Keratinocyte (primary cell): Measurements from ENCODE around the gene FOLR1. TPM values are rescaled to one million over a fixed set of nuclear protein-coding genes. Genes with fewer than 3 reads are reported as not detected.

Experiments used
- DNase-seq: peaks from one replicate; pipeline ENCODE4 v3.0.0-alpha.2; 2011; ENCODE audit warnings: low read depth, missing footprints, low spot score
- FAIRE-seq: peaks from 2 replicates; lab custom pipeline; 2011; peaks lifted over from hg19 to GRCh38; lab: Jason Lieb, UNC
- H2AFZ ChIP-seq: 2 replicates; pipeline ENCODE4 v1.6.0; 2012; ENCODE audit warnings: low read length, control low read depth, inconsistent platforms; ENCODE audit not compliant: control insufficient read depth
- H3K27ac ChIP-seq: 2 replicates; pipeline ENCODE4 v1.5.1; 2011; ENCODE audit warnings: low read length; ENCODE audit not compliant: control insufficient read depth, insufficient read depth
- H3K27me3 ChIP-seq: 3 replicates; pipeline ENCODE4 v1.6.0; 2011; ENCODE audit warnings: low read length; ENCODE audit not compliant: control insufficient read depth, insufficient read depth; ENCODE audit errors: extremely low read depth
- H3K36me3 ChIP-seq, 2 experiments: 2 replicates in 1 of 2; 3 replicates in 1 of 2; pipeline ENCODE4 v1.5.1; 2011; ENCODE audit warnings: low read length in 2 of 2, mild to moderate bottlenecking in 1 of 2; ENCODE audit not compliant: control insufficient read depth in 2 of 2, insufficient read depth in 2 of 2; ENCODE audit errors: extremely low read depth in 1 of 2
- H3K4me1 ChIP-seq: 3 replicates; pipeline ENCODE4 v1.5.1; 2011; ENCODE audit warnings: low read length; ENCODE audit not compliant: control insufficient read depth, insufficient read depth; ENCODE audit errors: extremely low read depth
- H3K4me2 ChIP-seq: 3 replicates; pipeline ENCODE4 v1.6.0; 2011; ENCODE audit warnings: low read depth, low read length; ENCODE audit not compliant: control insufficient read depth, insufficient read depth; ENCODE audit errors: extremely low read depth
- H3K4me3 ChIP-seq, 3 experiments: fragments of 200-600 bp in 1 of 3; sonication (generic) in 1 of 3; 2 replicates in 2 of 3; 3 replicates in 1 of 3; pipeline ENCODE4 v1.5.1; 2011 to 2016; ENCODE audit warnings: low read length in 3 of 3, mild to moderate bottlenecking in 3 of 3, control low read depth in 2 of 3, inconsistent platforms in 1 of 3, low read depth in 1 of 3, mixed read lengths in 1 of 3, mixed run types in 1 of 3, moderate library complexity in 1 of 3; ENCODE audit not compliant: control insufficient read depth in 2 of 3, insufficient read depth in 2 of 3; ENCODE audit errors: extremely low read depth in 1 of 3
- H3K79me2 ChIP-seq: 2 replicates; pipeline ENCODE4 v1.6.0; 2012; ENCODE audit warnings: low read length; ENCODE audit not compliant: control insufficient read depth, insufficient read depth
- H3K9ac ChIP-seq: 3 replicates; pipeline ENCODE4 v1.6.0; 2011; ENCODE audit warnings: low read length; ENCODE audit not compliant: control insufficient read depth, insufficient read depth; ENCODE audit errors: extremely low read depth
- H3K9me1 ChIP-seq: 3 replicates; pipeline ENCODE4 v1.6.0; 2011; ENCODE audit warnings: low read length; ENCODE audit not compliant: control insufficient read depth, insufficient read depth; ENCODE audit errors: extremely low read depth
- H3K9me3 ChIP-seq: 2 replicates; pipeline ENCODE4 v1.5.1; 2012; ENCODE audit warnings: low read depth, low read length; ENCODE audit not compliant: control insufficient read depth
- H4K20me1 ChIP-seq: 3 replicates; pipeline ENCODE4 v1.6.0; 2011; ENCODE audit warnings: low read length; ENCODE audit not compliant: control insufficient read depth, insufficient read depth; ENCODE audit errors: extremely low read depth
- CTCF ChIP-seq, 3 experiments: IDR thresholded peaks in 1 of 3; conservative IDR thresholded peaks in 1 of 3; optimal IDR thresholded peaks in 1 of 3; 2 replicates in 2 of 3; 3 replicates in 1 of 3; pipeline versions ENCODE3 to v1.5.1; 2011; ENCODE audit warnings: low read length in 3 of 3, mild to moderate bottlenecking in 3 of 3, moderate library complexity in 2 of 3, control low read depth in 1 of 3, inconsistent platforms in 1 of 3; ENCODE audit not compliant: insufficient read depth in 2 of 3; ENCODE audit errors: extremely low read depth in 1 of 3
- EZH2 ChIP-seq: IDR thresholded peaks from one replicate; pipeline ENCODE4 v1.6.1; 2012; ENCODE audit warnings: inconsistent platforms, mild to moderate bottlenecking, low read length, moderate library complexity
- dilution Hi-C: fragments of 300-500 bp; cut with MboI; formaldehyde crosslinking; loops from one replicate; pipeline ENCODE4 v1.7.0; 2020; ENCODE audit warnings: low sequenced_read_pairs; ENCODE audit not compliant: extremely low pct_ligation_motif_present
- polyA plus RNA-seq, 5 experiments: library from polyadenylated mRNA; depleted of rRNA in 3 of 5; stranded (reverse) in 3 of 5; stranded (forward) in 1 of 5; unstranded in 1 of 5; fragments of >200 nt; gene quantifications; 1 replicate in 1 of 5; 2 replicates in 3 of 5; 3 replicates in 1 of 5; pipeline versions ENCODE4 v1.2.1 to v1.2.3, GENCODE V29; 2011 to 2012; ENCODE audit warnings: missing spikeins in 2 of 5, low read depth in 1 of 5, low replicate concordance in 1 of 5

Gene FOLR1
- polyA plus RNA-seq, 1 donor (not counting 4 experiments of a cell fraction or from before 2014, with no cell fraction given) = 0.13 TPM

GRCh38 chr11:72229336-72229924 lies 37.5 kb downstream of the FOLR1 start:
- Histone ChIP-seq H3K9me1 (no peaks in the 10 kb centered on the region), H3K36me3 (peaks cover 51 to 55% of the 10 kb centered on the region in 2 experiments), H3K4me2 (no peak overlapping the region), H3K27ac (no peak overlapping the region), H3K9me3 (no peaks in the 10 kb centered on the region), H3K4me3 (no peak overlapping the region), H3K27me3 (no peaks in the 10 kb centered on the region), H3K4me1 (peaks cover 3% of the 10 kb centered on the region), H2AFZ (no peak overlapping the region), H3K79me2 (peaks cover 25% of the 10 kb centered on the region), H3K9ac (no peak overlapping the region), H4K20me1 (peaks cover 3% of the 10 kb centered on the region)
- FAIRE-seq = no peak
- dilution Hi-C loops = no loop called here
- TF ChIP-seq EZH2 (no peak), CTCF (optimal IDR thresholded peaks at IDR 0.05 in 1 of 3, IDR thresholded peaks at IDR 0.05 in 1 of 3, conservative IDR thresholded peaks at IDR 0.05 in 1 of 3; ENCODE audit: extremely low read depth in 1 of 3, insufficient read depth in 2 of 3, low read length in 3 of 3) (no peak)
- DNase-seq = no peak

- no peak for FAIRE-seq
- no peak for TF ChIP-seq EZH2
- Histone ChIP-seq H3K9me3 (no peaks in the 10 kb centered on the region), H4K20me1 (peaks cover 3% of the 10 kb centered on the region), H3K79me2 (peaks cover 21% of the 10 kb centered on the region), H3K4me3 (no peak overlapping the region), H3K27ac (no peak overlapping the region), H3K36me3 (peaks cover 57 to 58% of the 10 kb centered on the region in 2 experiments), H3K9me1 (no peaks in the 10 kb centered on the region), H3K4me1 (peaks cover 3% of the 10 kb centered on the region), H3K4me2 (no peak overlapping the region), H2AFZ (no peak overlapping the region), H3K9ac (no peak overlapping the region), H3K27me3 (no peaks in the 10 kb centered on the region)
- no peak for DNase-seq
- dilution Hi-C loops = no loop called here
Measured at GRCh38 chr11:72229925-72230763, 38.2 kb downstream of the FOLR1 start.
